Vagina (tissue), 2 donors: Measurements from ENCODE around the gene IKBIP. TPM values are rescaled to one million over a fixed set of nuclear protein-coding genes. Genes with fewer than 3 reads are reported as not detected.

Source experiments
- DNase-seq, 2 donors: peaks; one replicate each; pipeline ENCODE4 v3.0.0-alpha.2; 2017; ENCODE audit errors: extremely low spot score in 2 of 2
- H3K27ac ChIP-seq: fragments of 200-600 bp; sonication (generic); one replicate; pipeline ENCODE4 v1.5.1; 2019
- H3K27me3 ChIP-seq: fragments of 200-600 bp; sonication (generic); one replicate; pipeline ENCODE4 v1.5.1; 2019
- H3K36me3 ChIP-seq, 2 donors: fragments of 200-600 bp; sonication (generic); one replicate each; pipeline ENCODE4 v1.5.1; 2017 to 2019
- H3K4me1 ChIP-seq: fragments of 200-600 bp; sonication (generic); one replicate; pipeline ENCODE4 v1.5.1; 2019
- H3K4me3 ChIP-seq, 2 donors: fragments of 200-600 bp; sonication (generic); 1 replicate in 1 of 2; 2 replicates in 1 of 2; pipeline ENCODE4 v1.5.1; 2016 to 2019
- H3K9me3 ChIP-seq: fragments of 200-600 bp; sonication (generic); one replicate; pipeline ENCODE4 v1.5.1; 2019
- POLR2A ChIP-seq, 2 donors: fragments of 450-650 bp; IDR thresholded peaks; one replicate each; pipeline ENCODE4 v1.6.1; 2017; ENCODE audit warnings: antibody characterized with exemption in 2 of 2, mild to moderate bottlenecking in 2 of 2, moderate library complexity in 2 of 2
- POLR2AphosphoS5 ChIP-seq, 2 donors: sonication (generic); formaldehyde crosslinking; IDR thresholded peaks; one replicate each; pipeline ENCODE4 v1.9.0; 2017; ENCODE audit warnings: antibody characterized with exemption in 2 of 2, mild to moderate bottlenecking in 2 of 2, low read depth in 1 of 2; ENCODE audit not compliant: insufficient read depth in 1 of 2
- intact Hi-C: fragments of 100-400 bp; cut with DNase I; formaldehyde crosslinking; loops from one replicate; pipeline ENCODE4 v1.15.1; 2023
- total RNA-seq: library from RNA; depleted of rRNA; stranded (reverse); fragments of >200 nt; gene quantifications from one replicate; pipeline ENCODE4 v1.2.3, GENCODE V29; 2016
- TF ChIP-seq, protein P1 (sequence below), 3 experiments: fragments of 450-650 bp in 2 of 3; fragments of 200-600 bp in 1 of 3; sonication (generic) in 1 of 3; IDR thresholded peaks; one replicate each; pipeline ENCODE4 v1.5.1; 2017 to 2019; ENCODE audit warnings: antibody characterized with exemption in 3 of 3, mild to moderate bottlenecking in 2 of 3, moderate library complexity in 2 of 3

Gene IKBIP, protein sequence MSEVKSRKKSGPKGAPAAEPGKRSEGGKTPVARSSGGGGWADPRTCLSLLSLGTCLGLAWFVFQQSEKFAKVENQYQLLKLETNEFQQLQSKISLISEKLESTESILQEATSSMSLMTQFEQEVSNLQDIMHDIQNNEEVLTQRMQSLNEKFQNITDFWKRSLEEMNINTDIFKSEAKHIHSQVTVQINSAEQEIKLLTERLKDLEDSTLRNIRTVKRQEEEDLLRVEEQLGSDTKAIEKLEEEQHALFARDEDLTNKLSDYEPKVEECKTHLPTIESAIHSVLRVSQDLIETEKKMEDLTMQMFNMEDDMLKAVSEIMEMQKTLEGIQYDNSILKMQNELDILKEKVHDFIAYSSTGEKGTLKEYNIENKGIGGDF
- 7.6 TPM for total RNA-seq

DNA sequence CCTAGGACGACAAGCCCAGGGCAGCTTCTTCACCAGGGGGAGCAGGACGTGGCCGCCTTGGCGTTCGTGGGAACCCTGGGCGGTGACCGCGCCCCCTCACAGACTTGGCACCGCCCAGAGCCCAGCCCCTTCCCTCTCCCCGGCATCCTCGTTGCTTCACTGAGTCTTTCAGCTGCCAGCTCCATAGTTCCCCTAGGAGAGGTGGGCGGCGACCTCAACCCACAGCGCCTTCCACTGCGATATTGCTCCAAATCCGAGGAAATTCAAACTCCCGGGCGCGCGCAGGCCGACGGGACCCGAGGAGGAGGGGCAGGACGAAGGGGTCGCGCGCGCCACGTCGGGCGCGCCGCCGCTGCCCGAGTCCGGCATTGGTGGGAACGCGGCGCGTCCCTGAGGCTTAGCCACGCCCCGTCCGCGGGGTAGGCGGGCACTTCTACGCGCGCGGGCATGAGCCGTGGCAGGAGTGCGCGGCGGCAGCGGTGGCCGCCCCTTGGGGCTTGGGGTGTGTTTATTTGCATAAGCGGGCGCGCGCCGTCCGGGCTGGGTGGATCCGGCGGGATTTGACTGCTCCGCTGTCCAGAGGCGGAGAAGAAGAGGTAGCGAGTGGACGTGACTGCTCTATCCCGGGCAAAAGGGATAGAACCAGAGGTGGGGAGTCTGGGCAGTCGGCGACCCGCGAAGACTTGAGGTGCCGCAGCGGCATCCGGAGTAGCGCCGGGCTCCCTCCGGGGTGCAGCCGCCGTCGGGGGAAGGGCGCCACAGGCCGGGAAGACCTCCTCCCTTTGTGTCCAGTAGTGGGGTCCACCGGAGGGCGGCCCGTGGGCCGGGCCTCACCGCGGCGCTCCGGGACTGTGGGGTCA lies at the start of gene IKBIP, which contains the start of gene APAF1:
Gene IKBIP (minus strand): TSS at position 77 of the 860 bp plus-strand sequence. CDS start 87 bp downstream, outside the sequence.
Gene APAF1 (plus strand): TSS at position 579 of the 860 bp plus-strand sequence. CDS start 3,070 bp downstream, outside the sequence.
- intact Hi-C loops, result loop anchor here (10.0 kb wide), 1 partner anchor 50 kb away; the partner anchor contains the start of gene SLC25A3
- H3K36me3 ChIP-seq, result peaks cover 0 to 10% of the 10 kb centered on the region in 2 donors
- peak; percentile 97 for DNase-seq
- no peaks in the 10 kb centered on the region for H3K9me3 ChIP-seq
- TF ChIP-seq, protein P1, sequence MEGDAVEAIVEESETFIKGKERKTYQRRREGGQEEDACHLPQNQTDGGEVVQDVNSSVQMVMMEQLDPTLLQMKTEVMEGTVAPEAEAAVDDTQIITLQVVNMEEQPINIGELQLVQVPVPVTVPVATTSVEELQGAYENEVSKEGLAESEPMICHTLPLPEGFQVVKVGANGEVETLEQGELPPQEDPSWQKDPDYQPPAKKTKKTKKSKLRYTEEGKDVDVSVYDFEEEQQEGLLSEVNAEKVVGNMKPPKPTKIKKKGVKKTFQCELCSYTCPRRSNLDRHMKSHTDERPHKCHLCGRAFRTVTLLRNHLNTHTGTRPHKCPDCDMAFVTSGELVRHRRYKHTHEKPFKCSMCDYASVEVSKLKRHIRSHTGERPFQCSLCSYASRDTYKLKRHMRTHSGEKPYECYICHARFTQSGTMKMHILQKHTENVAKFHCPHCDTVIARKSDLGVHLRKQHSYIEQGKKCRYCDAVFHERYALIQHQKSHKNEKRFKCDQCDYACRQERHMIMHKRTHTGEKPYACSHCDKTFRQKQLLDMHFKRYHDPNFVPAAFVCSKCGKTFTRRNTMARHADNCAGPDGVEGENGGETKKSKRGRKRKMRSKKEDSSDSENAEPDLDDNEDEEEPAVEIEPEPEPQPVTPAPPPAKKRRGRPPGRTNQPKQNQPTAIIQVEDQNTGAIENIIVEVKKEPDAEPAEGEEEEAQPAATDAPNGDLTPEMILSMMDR (IDR thresholded peaks at IDR 0.05), result no peak
- TF ChIP-seq POLR2A (IDR thresholded peaks at IDR 0.05) (peak in 1 of 2 donors; percentile 70), POLR2AphosphoS5 (IDR thresholded peaks at IDR 0.05; ENCODE audit: insufficient read depth in 1 of 2, low read depth in 1 of 2) (peak; percentile 47 to 89)
- peak within 1 kb of the TSS; percentile 86 to 95 for H3K4me3 ChIP-seq
- peaks cover 38% of the 10 kb centered on the region for H3K4me1 ChIP-seq
- peak within 1 kb of the TSS; percentile 92 for H3K27ac ChIP-seq
- H3K27me3 ChIP-seq, result no peaks in the 10 kb centered on the region

DNA sequence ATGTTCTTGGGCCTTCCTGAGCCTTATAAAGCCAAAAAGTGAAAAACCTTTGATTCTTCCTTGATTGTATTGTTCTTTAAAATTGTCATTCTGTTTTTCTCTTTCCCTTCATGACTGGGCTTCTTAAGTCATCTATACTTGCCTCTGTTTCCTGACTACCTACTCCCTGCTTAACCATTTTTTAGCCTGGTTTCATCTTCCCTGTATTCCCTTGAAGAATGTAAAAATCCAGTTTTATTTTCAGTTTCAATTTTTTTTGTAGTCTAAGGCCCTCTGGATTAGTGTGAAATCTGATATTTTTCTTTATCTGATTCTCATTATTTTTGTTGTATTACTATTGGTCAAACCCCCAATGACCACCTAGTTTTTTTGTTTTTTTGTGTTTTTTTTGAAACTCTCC lies 46.8 kb upstream of the IKBIP start:
- Histone ChIP-seq H3K36me3 (peaks cover 5 to 37% of the 10 kb centered on the region in 2 donors), H3K4me1 (no peaks in the 10 kb centered on the region), H3K9me3 (no peaks in the 10 kb centered on the region), H3K27me3 (no peaks in the 10 kb centered on the region), H3K4me3 (no peak overlapping the region), H3K27ac (no peak overlapping the region)
- TF ChIP-seq, protein P1 (IDR thresholded peaks at IDR 0.05), result no peak
- TF ChIP-seq POLR2AphosphoS5 (IDR thresholded peaks at IDR 0.05; ENCODE audit: insufficient read depth in 1 of 2, low read depth in 1 of 2), result no peak
- no peak for TF ChIP-seq POLR2A (IDR thresholded peaks at IDR 0.05)
- DNase-seq, result no peak
- intact Hi-C loops, result no loop called here

DNA sequence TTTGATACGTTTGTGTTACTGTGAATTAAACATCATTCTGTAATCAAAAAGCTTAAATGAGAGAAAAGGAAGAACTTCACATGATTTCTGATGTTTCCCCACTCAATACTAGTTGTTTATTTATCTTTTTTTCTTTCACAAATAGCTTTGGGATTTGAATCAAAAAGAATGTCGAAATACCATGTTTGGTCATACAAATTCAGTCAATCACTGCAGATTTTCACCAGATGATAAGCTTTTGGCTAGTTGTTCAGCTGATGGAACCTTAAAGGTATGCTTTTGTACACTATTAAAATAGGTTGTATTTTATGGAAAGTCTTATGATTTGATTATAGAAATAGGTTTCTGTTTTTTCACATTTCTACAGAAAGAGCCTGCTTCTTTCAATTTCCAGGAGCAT lies 42.0 kb upstream of the IKBIP start:
- H3K4me3 ChIP-seq, result no peak overlapping the region
- H3K4me1 ChIP-seq, result no peaks in the 10 kb centered on the region
- intact Hi-C loops, result no loop called here
- H3K27ac ChIP-seq, result no peak overlapping the region
- peaks cover 5 to 55% of the 10 kb centered on the region in 2 donors for H3K36me3 ChIP-seq
- H3K27me3 ChIP-seq, result no peaks in the 10 kb centered on the region
- DNase-seq, result no peak
- TF ChIP-seq, protein P1 (IDR thresholded peaks at IDR 0.05), result no peak
- TF ChIP-seq POLR2AphosphoS5 (IDR thresholded peaks at IDR 0.05; ENCODE audit: insufficient read depth in 1 of 2, low read depth in 1 of 2), result no peak
- no peak for TF ChIP-seq POLR2A (IDR thresholded peaks at IDR 0.05)
- no peaks in the 10 kb centered on the region for H3K9me3 ChIP-seq

DNA sequence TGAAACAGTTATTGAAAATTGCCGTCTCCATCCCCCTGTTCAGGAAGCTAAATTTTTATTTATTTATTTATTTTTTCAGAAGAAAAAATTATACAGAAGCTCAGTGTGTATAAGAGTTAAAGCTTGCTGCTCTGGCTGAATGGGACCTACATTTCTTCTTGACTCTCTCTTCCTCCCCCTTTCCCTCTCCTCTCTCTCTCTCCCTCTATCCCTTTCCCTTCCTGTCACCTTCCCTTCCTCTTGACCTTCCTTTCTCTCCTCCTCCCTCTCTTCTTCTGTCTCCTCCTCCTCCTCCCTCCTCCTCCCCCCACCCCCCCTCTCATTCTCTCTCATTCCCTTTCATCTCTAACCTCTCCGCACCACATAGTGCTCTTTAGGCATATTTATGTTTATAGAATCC lies 39.6 kb upstream of the IKBIP start:
- no peak for TF ChIP-seq POLR2AphosphoS5 (IDR thresholded peaks at IDR 0.05; ENCODE audit: insufficient read depth in 1 of 2, low read depth in 1 of 2)
- TF ChIP-seq, protein P1 (IDR thresholded peaks at IDR 0.05), result no peak
- TF ChIP-seq POLR2A (IDR thresholded peaks at IDR 0.05), result no peak
- intact Hi-C loops, result no loop called here
- Histone ChIP-seq H3K36me3 (peaks cover 5 to 62% of the 10 kb centered on the region in 2 donors), H3K9me3 (no peaks in the 10 kb centered on the region), H3K4me1 (no peaks in the 10 kb centered on the region), H3K27me3 (no peaks in the 10 kb centered on the region), H3K4me3 (no peak overlapping the region), H3K27ac (no peak overlapping the region)
- no peak for DNase-seq
